Progenitor cell of endocrine pancreas (in vitro differentiated cells): ENCODE results near the gene HYDIN. TPM values are rescaled to one million over a fixed set of nuclear protein-coding genes. Genes with fewer than 3 reads are reported as not detected.
"Not testable (repeated sequence)": the region's sequence is repeated elsewhere in the genome, so short reads cannot be mapped to it uniquely, and the experiment has no call there.

Experiments used
- DNase-seq: peaks from one replicate; pipeline ENCODE4 v3.0.0; 2021; ENCODE audit warnings: low spot score; ENCODE audit not compliant: unreplicated experiment
- H3K27ac Mint-ChIP-seq: 2 replicates; pipeline ENCODE4 v1.8.0; 2021; ENCODE audit warnings: mild to moderate bottlenecking, moderate library complexity, mixed read lengths
- H3K27me3 Mint-ChIP-seq: 2 replicates; pipeline ENCODE4 v1.8.0; 2021; ENCODE audit warnings: mixed read lengths
- H3K36me3 Mint-ChIP-seq: 2 replicates; pipeline ENCODE4 v1.8.0; 2022; ENCODE audit warnings: mixed read lengths; ENCODE audit not compliant: insufficient read depth
- H3K4me1 Mint-ChIP-seq: 2 replicates; pipeline ENCODE4 v1.8.0; 2021; ENCODE audit warnings: low read depth, mixed read lengths
- H3K4me3 Mint-ChIP-seq: 2 replicates; pipeline ENCODE4 v1.8.0; 2021; ENCODE audit warnings: low read depth, mild to moderate bottlenecking, moderate library complexity, mixed read lengths
- H3K9me3 Mint-ChIP-seq: 2 replicates; pipeline ENCODE4 v1.8.0; 2021; ENCODE audit warnings: low read depth, mixed read lengths
- total RNA-seq: library from RNA; stranded (reverse); gene quantifications from 2 replicates; pipeline ENCODE4 v1.2.1, GENCODE V29; 2021
- TF ChIP-seq, protein P1 (sequence below): fragments of 200-600 bp; sonication (generic); IDR thresholded peaks from one replicate; pipeline ENCODE4 v1.5.0; 2021; ENCODE audit warnings: antibody characterized with exemption, mild to moderate bottlenecking; ENCODE audit not compliant: unreplicated experiment

The HYDIN gene
- total RNA-seq, 1 donor from 2014 or later, result 21.7 TPM

DNA sequence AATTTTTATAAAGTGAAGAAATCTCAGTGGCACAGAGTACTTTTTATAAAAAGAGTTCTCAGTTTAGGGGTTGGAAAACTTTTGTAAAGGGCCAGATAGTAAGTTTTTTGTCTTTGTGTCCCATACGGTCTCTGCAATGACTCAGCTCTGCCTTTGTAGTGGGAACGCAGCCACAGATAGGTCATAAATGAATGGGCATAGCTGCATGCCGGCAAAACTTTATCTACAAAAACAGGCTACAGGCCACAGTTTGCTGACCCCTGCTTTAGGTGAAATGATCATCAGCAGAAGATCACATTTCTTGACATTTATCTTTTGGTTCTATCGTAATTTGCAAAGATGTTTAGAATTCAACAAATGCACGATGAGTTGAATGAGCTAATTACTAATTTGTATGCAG lies 365.8 kb downstream of the HYDIN start:
- H3K4me3 Mint-ChIP-seq, DNase-seq, H3K27ac Mint-ChIP-seq, H3K4me1 Mint-ChIP-seq, H3K27me3 Mint-ChIP-seq, H3K9me3 Mint-ChIP-seq, H3K36me3 Mint-ChIP-seq: not testable (repeated sequence)

DNA sequence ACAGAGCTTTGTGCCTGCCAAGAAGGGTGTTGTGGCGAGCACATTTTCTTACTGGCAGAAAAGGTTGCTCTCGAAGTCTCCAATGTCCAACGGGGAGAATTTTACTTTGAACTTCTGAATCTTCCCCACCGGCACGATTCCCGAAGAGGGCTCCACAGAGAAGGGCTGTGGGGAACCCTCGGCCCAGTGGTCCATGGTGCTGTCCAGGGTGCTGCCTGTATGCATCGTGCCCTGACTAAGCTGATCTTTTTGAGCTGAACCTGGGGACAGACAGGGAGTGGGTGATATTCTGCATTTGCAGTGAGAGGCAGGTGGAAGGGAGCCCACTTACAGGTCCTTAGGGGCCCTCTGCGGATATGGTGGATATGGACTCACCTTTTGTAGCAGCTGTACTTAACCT lies 368.5 kb downstream of the HYDIN start:
- H3K4me1 Mint-ChIP-seq, H3K9me3 Mint-ChIP-seq, H3K27me3 Mint-ChIP-seq, H3K4me3 Mint-ChIP-seq, H3K36me3 Mint-ChIP-seq, H3K27ac Mint-ChIP-seq: not testable (repeated sequence)
- DNase-seq, result peak; percentile 16

DNA sequence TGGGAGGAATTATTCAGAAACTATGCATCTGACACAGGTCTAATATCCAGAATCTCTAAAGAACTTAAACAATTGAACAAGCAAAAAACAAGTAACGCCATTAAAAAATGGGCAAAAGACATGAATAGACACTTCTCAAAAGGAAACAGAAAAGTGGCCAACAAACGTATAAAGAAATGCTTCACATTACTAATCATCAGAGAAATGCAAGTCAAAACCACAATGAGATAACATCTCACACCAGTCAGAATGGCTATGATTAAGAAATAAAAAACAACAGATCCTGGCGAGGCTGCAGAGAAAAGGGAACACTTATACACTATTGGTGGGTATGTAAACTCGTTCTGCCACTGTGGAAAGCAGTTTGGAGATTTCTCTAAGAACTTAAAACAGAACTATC lies 379.2 kb downstream of the HYDIN start:
- not testable (repeated sequence) for H3K9me3 Mint-ChIP-seq, H3K27ac Mint-ChIP-seq, H3K36me3 Mint-ChIP-seq, DNase-seq, H3K4me3 Mint-ChIP-seq, H3K27me3 Mint-ChIP-seq, H3K4me1 Mint-ChIP-seq

GRCh38 chr16:70823498-70824118 lies 406.9 kb downstream of the HYDIN start:
- H3K27ac Mint-ChIP-seq, H3K27me3 Mint-ChIP-seq, H3K4me3 Mint-ChIP-seq, H3K36me3 Mint-ChIP-seq, DNase-seq, H3K4me1 Mint-ChIP-seq, H3K9me3 Mint-ChIP-seq: not testable (repeated sequence)

GRCh38 chr16:70822734-70823133 lies 407.8 kb downstream of the HYDIN start:
- H3K27ac Mint-ChIP-seq, H3K27me3 Mint-ChIP-seq, H3K4me1 Mint-ChIP-seq, DNase-seq, H3K4me3 Mint-ChIP-seq, H3K9me3 Mint-ChIP-seq, H3K36me3 Mint-ChIP-seq: not testable (repeated sequence)

DNA sequence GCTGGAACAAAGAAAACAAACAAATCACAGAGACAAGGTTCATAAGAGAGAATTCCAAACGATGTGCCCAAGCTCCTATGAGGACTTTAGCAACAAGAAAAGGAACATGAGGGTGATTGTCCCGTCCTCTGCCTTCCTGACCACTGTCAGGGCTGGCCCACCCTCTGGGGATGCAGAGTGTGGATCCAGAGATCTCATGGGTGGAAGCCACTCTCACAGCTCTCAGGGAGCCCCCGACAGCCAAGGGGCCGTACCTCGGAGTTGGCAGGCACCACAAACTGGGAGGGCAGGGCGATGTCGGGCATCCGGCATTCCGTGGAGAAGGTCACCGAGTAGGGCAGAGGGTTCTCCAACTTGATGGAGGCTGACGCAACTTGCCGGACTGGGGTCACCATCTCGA lies 412.4 kb downstream of the HYDIN start:
- not testable (repeated sequence) for H3K4me3 Mint-ChIP-seq, H3K27me3 Mint-ChIP-seq, H3K27ac Mint-ChIP-seq, H3K4me1 Mint-ChIP-seq, H3K9me3 Mint-ChIP-seq, H3K36me3 Mint-ChIP-seq, DNase-seq

DNA sequence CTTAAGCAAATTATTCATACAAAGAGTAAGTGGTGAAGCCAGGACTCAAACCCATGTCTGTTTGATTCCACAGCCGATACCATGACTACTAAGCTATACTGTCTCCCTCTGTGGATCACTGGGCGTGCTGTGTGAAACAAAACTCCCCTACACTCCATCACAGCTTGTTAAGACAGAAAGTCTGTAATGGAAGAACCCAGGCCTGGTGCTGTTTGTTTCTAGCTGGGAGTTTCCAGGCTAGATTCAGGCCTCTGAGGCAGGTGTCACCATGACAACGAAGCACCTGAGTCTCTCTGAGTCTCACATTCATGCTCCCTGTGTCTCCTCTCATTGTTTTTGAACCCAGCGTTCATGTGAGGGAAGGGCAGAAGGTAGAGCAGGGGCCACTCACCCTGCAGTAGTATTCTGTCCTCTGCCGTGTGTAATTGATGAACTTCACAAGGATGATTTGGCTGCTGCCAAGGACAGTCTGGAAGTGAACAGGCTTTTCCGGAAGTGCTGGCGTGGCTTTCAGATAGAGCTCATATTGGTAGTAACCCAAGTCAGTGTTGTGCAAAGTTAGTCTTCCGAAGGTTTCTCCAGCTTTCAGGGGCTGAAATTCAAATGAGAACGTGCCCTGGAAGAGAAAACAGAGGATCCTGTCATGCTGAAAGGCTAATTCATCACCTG lies 421.0 kb downstream of the HYDIN start:
- TF ChIP-seq, protein P1, sequence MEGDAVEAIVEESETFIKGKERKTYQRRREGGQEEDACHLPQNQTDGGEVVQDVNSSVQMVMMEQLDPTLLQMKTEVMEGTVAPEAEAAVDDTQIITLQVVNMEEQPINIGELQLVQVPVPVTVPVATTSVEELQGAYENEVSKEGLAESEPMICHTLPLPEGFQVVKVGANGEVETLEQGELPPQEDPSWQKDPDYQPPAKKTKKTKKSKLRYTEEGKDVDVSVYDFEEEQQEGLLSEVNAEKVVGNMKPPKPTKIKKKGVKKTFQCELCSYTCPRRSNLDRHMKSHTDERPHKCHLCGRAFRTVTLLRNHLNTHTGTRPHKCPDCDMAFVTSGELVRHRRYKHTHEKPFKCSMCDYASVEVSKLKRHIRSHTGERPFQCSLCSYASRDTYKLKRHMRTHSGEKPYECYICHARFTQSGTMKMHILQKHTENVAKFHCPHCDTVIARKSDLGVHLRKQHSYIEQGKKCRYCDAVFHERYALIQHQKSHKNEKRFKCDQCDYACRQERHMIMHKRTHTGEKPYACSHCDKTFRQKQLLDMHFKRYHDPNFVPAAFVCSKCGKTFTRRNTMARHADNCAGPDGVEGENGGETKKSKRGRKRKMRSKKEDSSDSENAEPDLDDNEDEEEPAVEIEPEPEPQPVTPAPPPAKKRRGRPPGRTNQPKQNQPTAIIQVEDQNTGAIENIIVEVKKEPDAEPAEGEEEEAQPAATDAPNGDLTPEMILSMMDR, result no peak
- no peak for DNase-seq
- Mint-ChIP-seq H3K27me3 (peaks cover 16% of the 10 kb centered on the region), H3K4me3 (no peak overlapping the region), H3K27ac (no peak overlapping the region), H3K4me1 (no peaks in the 10 kb centered on the region), H3K9me3 (no peaks in the 10 kb centered on the region), H3K36me3 (no peaks in the 10 kb centered on the region)

DNA sequence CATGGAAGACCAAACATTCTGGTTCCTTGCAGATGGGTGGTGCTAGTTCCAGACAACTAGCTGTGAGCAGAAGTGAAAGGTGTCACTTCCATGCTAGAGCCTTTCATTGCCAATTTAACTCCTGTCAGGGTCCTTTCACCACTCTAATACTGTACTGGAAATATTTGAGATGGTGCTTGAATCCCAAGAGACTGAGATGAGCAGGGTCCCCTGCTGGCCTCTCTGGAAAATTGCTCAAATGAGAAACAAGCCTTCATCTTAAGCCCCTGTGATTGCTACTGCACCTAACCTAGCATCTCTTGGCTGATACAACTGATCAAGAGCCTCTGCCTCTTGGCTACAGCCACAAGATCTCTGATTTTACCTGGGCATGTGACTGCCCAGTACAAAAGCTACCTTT lies 422.2 kb downstream of the HYDIN start:
- Mint-ChIP-seq H3K4me1 (no peaks in the 10 kb centered on the region), H3K9me3 (peaks cover 4% of the 10 kb centered on the region), H3K36me3 (no peaks in the 10 kb centered on the region), H3K27me3 (peaks cover 24% of the 10 kb centered on the region), H3K27ac (no peak overlapping the region), H3K4me3 (no peak overlapping the region)
- DNase-seq, result no peak
- TF ChIP-seq, protein P1, result peak; percentile 17
